ENCODE data around the gene UTS2R. TPM values are rescaled to one million over a fixed set of nuclear protein-coding genes. Genes with fewer than 3 reads are reported as not detected.

UTS2R gene
- total and polyA plus RNA-seq, 11 donors = 0.11 to 21.9 (median 1.2) TPM

GRCh38 chr17:82414548-82415281 is 43.1 kb downstream of the UTS2R start:
- TF ChIP-seq, protein P1, sequence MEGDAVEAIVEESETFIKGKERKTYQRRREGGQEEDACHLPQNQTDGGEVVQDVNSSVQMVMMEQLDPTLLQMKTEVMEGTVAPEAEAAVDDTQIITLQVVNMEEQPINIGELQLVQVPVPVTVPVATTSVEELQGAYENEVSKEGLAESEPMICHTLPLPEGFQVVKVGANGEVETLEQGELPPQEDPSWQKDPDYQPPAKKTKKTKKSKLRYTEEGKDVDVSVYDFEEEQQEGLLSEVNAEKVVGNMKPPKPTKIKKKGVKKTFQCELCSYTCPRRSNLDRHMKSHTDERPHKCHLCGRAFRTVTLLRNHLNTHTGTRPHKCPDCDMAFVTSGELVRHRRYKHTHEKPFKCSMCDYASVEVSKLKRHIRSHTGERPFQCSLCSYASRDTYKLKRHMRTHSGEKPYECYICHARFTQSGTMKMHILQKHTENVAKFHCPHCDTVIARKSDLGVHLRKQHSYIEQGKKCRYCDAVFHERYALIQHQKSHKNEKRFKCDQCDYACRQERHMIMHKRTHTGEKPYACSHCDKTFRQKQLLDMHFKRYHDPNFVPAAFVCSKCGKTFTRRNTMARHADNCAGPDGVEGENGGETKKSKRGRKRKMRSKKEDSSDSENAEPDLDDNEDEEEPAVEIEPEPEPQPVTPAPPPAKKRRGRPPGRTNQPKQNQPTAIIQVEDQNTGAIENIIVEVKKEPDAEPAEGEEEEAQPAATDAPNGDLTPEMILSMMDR (IDR thresholded peaks at IDR 0.05) = peak; percentile 41 to 87 (median 74)
- no peak for TF ChIP-seq POLR2A (IDR thresholded peaks at IDR 0.05)
- peaks cover 3 to 32% (median 20%) of the 10 kb centered on the region in 12 donors for H3K4me1 ChIP-seq
- 21 to 24% (median 22%) methylated on average over 36 to 38 of the region's 38 CpGs for WGBS, 4 donors
- H3K36me3 ChIP-seq = peaks cover 0 to 6% (median 0%) of the 10 kb centered on the region in 9 donors
- no peaks in the 10 kb centered on the region for H3K9me3 ChIP-seq
- H3K4me3 ChIP-seq = no peak overlapping the region
- no peaks in the 10 kb centered on the region for H3K27me3 ChIP-seq
- intact Hi-C loops (cut with DNase I) = loop anchor here (1.0 to 5.0 kb wide), 10 partner anchors 38 to 202 kb away; partner anchors contain the start of genes CCDC57 (in 1 of the 10), CYBC1 (in 1 of the 10) and UTS2R (in 1 of the 10)
- DNase-seq = peak; percentile 67 to 84 (median 78)
- peak; percentile 69 to 88 (median 75) for ATAC-seq
- no peak overlapping the region for H3K27ac ChIP-seq

DNA sequence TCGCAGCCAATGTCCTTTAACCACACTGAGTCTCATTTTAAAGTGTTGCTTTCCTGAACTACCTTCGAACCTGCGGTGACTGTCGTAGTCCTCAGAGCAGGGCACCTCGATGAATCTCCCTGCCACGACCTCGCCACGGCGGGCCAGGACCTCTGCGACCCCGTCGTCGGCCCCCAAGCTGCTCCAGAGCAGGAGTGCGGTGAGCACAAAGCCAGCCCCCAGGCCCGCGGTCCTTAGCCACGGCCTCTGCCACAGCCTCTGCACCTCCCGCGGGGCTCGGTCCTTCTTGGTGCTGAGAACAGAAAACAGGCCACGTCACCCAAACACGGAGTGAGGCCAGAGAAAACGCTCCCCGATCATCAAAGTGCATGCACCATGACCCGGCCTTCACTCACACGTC is 43.8 kb downstream of the UTS2R start:
- DNase-seq = peak in 1 of 5 donors; percentile 24
- 89 to 93% (median 90%) methylated on average over 26 of the region's 26 CpGs for WGBS, 4 donors
- H3K36me3 ChIP-seq = peaks cover 0 to 11% (median 0%) of the 10 kb centered on the region in 9 donors
- no peaks in the 10 kb centered on the region for H3K9me3 ChIP-seq
- peaks cover 3 to 33% (median 21%) of the 10 kb centered on the region in 12 donors for H3K4me1 ChIP-seq
- H3K27ac ChIP-seq = no peak overlapping the region
- H3K27me3 ChIP-seq = no peaks in the 10 kb centered on the region
- no peak for ATAC-seq
- H3K4me3 ChIP-seq = no peak overlapping the region
- intact Hi-C loops (cut with DNase I) = loop anchor here in 7 of 10 donors (2.0 to 5.0 kb wide), 5 partner anchors 37 to 137 kb away; partner anchors contain the start of gene CYBC1 (in 1 of the 7)
- no peak for TF ChIP-seq POLR2A (IDR thresholded peaks at IDR 0.05)
- TF ChIP-seq, protein P1 (IDR thresholded peaks at IDR 0.05) = no peak

- DNase-seq = peak in 1 of 5 donors; percentile 9
- intact Hi-C loops (cut with DNase I) = loop anchor here in 7 of 10 donors (2.0 to 5.0 kb wide), 5 partner anchors 37 to 137 kb away; partner anchors contain the start of gene CYBC1 (in 1 of the 7)
- H3K36me3 ChIP-seq = peaks cover 0 to 15% (median 3%) of the 10 kb centered on the region in 9 donors
- no peak overlapping the region for H3K4me3 ChIP-seq
- no peak overlapping the region for H3K27ac ChIP-seq
- peaks cover 3 to 33% (median 21%) of the 10 kb centered on the region in 12 donors for H3K4me1 ChIP-seq
- ATAC-seq = no peak
- H3K27me3 ChIP-seq = no peaks in the 10 kb centered on the region
- TF ChIP-seq, protein P1 (IDR thresholded peaks at IDR 0.05) = no peak
- TF ChIP-seq POLR2A (IDR thresholded peaks at IDR 0.05) = no peak
- WGBS, 4 donors = 89 to 95% (median 93%) methylated on average over 9 of the region's 9 CpGs
- H3K9me3 ChIP-seq = no peaks in the 10 kb centered on the region
Observed at GRCh38 chr17:82415786-82416185, 44.2 kb downstream of the UTS2R start.

GRCh38 chr17:82416264-82416663 is 44.7 kb downstream of the UTS2R start:
- H3K4me3 ChIP-seq = no peak overlapping the region
- H3K4me1 ChIP-seq = peaks cover 3 to 33% (median 21%) of the 10 kb centered on the region in 12 donors
- WGBS, 4 donors = 93 to 96% (median 94%) methylated on average over 4 of the region's 4 CpGs
- TF ChIP-seq, protein P1 (IDR thresholded peaks at IDR 0.05) = no peak
- TF ChIP-seq POLR2A (IDR thresholded peaks at IDR 0.05) = no peak
- H3K27me3 ChIP-seq = no peaks in the 10 kb centered on the region
- DNase-seq (peak in 1 of 5 donors; percentile 18), ATAC-seq (no peak)
- no peaks in the 10 kb centered on the region for H3K9me3 ChIP-seq
- no peak overlapping the region for H3K27ac ChIP-seq
- H3K36me3 ChIP-seq = peaks cover 0 to 18% (median 3%) of the 10 kb centered on the region in 9 donors
- intact Hi-C loops (cut with DNase I) = loop anchor here in 3 of 10 donors (5.0 kb wide), 3 partner anchors 36 to 136 kb away; partner anchors contain the start of gene CYBC1 (in 1 of the 3)

All from heart left ventricle (tissue), 16 donors.